Ureter (tissue), 1 donor: ENCODE measurements around the gene PEX12. TPM values are rescaled to one million over a fixed set of nuclear protein-coding genes. Genes with fewer than 3 reads are reported as not detected.
"Not testable (repeated sequence)": the region's sequence is repeated elsewhere in the genome, so short reads cannot be mapped to it uniquely, and the experiment has no call there.

Experiments
- DNase-seq: peaks from one replicate; pipeline ENCODE4 v3.0.0-alpha.2; 2020; ENCODE audit warnings: low spot score
- total RNA-seq: library from RNA; stranded (reverse); gene quantifications from one replicate; pipeline ENCODE4 v1.2.4, GENCODE V29; 2023
- donor health status: DM: yes; HTN: yes; CAD: no.

PEX12 gene
- total RNA-seq, 1 donor from 2014 or later: 7.9 TPM

DNA sequence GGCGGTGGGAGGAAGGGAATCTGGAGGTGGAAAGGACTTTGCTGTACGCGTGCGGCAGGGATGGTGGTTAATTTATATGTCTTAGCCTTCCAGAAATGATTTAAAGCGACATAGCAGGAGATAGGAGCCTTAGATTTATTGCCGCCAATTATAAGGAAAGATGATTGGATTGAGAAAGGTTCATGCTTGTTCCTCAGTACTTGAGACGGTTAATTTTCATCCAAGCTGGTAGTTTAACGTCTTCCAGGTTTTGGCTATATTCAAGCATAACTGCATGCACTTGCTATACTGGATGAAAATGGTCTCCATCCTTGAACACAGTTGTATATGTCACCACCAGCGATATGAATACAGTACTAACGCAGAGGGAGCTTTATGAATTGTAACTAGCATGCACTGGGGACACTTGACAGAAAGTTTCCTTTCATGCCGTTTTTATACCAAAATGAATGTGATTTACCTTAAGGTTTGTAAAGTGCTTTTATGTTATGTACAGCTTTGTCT lies 610 bp upstream of the PEX12 start:
- no peak for DNase-seq

DNA sequence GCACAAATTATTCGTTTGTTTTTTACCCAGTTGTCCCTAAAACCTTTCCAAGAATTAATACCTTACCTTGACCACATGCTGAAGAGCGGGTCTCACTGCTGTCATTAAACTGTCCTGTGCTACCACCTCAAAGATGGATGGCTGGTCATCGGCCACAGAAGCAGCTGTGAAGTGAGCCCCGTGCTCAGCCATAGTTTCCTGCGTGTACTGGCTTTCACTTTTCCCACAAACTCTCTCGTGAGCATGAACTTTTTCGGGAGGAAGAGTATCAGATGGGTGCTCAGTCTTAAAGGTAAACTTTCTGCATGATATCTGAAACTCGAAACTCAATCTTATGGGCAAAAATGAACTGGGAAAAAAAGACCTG lies 558 bp downstream of the PEX12 start:
- DNase-seq: no peak

DNA sequence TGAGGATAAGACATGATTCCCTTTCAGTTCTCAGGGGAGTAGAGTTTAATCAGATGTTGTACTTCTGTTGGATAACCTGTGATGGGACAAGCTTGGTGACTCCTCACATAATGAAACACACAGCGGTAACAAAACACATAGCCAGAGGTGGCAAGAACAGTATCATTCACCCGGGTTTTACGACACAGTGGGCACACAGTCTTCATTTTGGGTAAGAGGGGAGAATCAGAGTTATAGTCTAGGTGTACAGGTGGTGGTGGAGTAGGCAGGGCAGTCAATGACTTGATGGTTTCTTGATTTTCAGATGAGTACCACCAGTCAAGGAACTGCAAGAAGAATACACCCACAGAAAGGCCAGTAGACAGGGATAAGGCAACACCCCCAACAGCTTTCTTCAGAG lies 2.6 kb downstream of the PEX12 start:
- DNase-seq: no peak

DNA sequence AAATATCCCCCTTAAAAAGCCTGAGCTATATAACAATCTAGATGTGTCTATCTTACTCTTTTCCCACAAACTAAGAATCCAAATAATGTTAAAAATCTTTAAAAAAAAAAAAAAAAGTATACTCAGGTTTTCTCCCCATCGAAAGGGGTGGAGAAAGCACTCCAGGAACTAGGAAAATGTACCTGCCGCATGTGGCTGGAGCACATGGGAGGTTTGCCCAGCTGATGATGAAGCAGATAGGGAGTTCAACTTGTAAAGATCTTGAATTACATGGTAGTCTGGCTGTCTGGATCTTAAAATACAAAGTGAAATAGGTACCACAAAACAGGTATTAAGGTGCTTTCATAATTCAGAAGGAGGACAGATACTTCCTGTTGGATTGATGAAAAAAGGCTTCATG lies 9.0 kb downstream of the PEX12 start:
- DNase-seq: no peak

DNA sequence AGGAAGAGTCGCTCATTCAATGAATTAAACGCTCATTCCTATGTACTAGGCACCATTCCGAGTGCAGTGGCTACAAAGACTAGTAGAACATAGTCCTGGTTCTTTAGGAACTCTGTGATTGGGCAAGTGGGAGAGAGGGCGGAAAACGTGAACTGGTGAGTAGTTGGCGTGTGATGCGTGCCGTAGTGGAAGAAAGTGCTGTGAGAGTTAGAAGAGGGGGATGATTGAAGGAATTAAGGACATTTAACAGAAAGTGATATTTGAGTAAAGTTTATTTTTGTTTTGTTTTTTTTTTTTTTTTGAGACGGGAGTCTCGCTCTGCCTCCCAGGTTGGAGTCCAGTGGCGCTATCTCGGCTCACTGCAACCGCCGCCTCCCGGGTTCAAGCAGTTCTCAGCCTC lies 9.8 kb downstream of the PEX12 start:
- no peak for DNase-seq

DNA sequence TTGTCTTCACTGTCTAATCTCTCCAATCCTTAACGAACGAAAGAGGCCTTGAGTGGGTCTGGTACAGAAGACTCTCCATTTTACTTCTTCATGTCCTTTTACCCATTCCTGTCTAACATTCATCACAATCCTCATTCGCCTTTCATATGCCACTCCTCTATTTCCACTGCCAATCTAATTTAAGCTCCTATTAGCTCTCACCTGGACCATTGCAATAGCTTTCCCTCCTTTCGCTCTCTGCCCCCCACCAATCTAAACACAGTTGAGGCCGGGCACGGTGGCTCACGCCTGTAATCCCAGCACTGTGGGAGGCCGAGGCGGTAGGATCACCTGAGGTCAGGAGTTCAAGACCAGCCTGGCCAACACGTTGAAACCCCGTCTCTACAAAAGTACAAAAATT lies 11.4 kb downstream of the PEX12 start:
- no peak for DNase-seq

DNA sequence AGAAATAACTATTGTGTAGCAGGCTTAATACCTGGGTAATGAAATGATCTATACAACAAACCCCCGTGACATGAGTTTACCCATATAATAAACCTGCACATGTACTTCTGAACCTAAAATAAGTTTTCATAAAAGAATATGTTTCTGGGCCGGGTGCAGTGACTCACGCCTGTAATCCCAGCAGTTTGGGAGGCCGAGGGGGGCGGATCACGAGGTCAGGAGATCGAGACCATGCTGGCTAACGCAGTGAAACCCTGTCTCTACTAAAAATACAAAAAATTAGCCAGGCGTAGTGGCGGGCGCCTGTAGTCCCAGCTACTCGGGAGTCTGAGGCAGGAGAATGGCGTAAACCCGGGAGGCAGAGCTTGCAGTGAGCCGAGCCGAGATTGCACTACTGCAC lies 15.2 kb downstream of the PEX12 start:
- not testable (repeated sequence) for DNase-seq

DNA sequence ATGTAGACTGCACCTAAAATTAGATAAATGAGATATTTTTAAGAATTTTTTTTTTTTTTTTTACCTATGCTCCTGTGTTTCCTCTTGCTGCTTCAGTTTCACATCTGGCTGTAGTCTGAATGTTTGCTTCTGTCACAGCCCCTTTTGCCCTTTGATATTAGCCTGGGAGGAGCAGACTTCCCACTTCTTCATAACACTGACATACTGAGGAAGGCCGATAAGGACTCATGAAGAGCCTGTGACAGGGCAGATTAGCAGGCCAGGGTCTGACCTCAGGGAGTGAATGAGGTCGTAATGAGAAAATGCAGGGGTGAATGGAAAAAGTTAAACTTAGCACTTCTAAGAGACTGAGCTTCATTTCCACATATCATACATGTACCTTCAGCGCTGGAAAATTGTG lies 17.7 kb downstream of the PEX12 start, which contains the start of gene SLFN14:
Gene SLFN14, minus strand, starts transcription at position 117 of the 400 bp plus-strand sequence. CDS start 2,757 bp downstream, outside the sequence.
- DNase-seq: no peak

DNA sequence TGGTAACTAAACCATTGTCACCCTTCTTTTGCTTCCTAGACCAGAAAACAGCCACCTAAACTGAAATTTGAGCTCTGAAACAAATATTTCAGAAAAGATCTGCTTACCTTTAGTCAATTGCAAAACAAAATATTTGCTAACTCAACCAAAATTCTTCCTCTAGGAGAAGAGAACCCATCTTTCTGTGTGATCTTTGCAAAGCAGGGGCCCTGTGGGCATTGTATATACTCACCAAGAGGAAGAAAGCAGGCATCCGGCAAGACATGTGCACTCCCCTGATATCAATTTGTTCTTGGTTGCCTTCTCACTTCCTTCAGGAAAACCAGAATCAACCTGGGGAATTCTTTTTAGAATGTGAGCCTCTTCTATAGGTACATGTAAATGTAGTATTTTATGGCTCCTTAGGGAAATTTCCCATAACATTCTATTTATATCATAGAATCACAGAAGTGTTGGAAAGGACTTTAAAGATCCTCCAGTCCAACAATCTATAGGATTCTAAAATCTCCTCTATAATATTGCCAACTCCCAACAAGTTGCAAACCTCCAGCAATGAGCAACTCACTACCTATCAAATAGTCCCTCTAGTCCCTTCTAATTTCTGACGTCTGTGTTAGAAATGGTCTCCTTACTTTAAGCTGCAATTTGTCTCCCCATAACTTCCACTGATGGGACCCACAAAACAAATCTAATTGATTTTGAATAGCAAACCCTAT lies 18.7 kb downstream of the PEX12 start:
- DNase-seq: no peak

DNA sequence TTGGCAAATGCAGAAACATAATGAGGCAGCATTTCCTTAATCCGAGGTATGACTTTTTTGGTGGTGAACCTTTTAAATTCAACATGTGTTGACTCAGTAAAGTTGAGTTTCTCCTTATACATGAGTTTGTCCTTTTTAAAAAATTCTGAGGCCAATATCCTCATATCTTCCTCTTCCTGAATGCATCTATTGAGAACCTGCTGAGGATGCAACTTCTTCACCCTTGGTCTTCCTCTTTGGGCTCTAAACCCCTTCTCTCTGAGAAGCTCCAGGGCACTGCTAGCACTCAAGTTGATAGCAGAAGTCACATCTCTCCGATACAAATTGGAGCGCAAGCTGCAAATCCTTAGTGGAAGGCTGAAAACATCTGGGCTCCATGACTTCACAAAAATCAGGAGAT lies 21.0 kb downstream of the PEX12 start:
- DNase-seq: peak; percentile 25

DNA sequence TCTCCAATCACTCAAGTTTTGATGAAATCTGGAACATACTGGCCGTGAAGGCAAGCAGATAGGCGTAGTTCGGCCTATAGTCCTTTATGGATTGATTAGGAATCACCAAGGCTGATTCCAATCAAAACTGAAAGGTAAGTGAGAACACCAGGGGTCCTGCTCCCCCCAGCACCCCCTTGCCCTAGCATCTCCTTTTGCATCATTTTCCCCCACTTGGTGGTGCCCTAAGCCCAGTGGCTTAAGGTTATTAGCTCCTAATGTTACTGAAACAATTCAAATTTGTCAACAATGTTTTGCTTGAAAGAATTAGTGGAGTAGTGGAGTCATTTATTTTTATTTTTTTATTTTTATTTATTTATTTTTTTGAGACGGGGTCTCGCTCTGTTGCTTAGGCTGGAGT lies 22.7 kb downstream of the PEX12 start:
- no peak for DNase-seq

DNA sequence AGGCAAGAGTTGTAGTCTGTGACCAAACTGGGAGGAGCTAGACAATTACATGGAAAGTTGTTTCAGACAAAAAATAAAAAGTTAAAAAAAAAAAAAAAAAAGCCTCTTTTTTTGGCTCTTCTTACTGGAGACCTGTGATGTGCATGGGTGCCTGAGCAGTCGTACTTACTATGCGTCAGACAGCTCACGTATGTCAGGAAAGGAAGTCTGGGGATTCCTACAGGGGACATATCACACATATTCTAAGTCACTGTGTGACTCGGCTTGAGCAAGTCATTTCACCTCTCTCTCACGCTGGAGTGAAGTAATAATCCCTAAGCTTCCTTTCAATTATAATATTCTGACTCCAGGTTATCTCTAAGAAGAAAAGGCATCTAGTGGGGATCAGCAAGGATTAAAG lies 23.7 kb downstream of the PEX12 start:
- DNase-seq: no peak

DNA sequence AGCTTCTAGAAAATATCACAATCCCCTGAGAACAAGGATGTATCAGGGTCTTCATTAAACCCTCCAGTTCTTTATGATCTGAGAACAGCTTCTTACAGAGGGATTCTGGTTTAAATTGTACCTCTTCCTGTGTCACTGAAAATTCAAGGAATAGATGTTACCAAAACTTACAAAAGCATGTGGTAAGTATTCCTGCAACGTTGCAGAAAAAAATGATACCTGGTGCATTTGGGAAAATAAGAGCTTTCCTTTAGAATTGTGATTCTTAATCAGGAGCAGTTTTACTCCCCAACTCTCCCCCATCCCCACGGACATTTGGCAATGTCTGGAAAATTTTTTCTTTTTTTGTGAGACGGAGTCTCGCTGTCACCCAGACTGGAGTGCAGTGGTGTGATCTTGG lies 25.1 kb downstream of the PEX12 start:
- DNase-seq: no peak

DNA sequence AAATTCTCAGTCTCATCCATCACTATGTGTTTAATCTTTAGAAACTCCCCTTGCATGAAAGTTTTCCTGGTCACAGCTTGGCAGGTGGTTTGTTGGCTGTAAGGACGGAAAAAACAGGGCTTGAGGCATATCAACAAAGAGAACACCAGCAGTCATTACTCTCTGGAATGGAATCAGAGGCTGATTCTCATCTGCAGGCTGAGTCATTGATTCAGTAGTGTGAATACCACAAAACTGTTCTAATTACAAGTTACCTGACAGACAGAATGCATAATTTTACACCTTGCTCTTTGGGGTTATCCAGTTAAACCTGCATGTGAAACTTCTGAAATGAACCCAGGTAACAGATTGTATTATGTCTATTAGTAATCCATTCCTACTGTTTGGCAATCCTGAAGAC lies 29.4 kb downstream of the PEX12 start:
- DNase-seq: no peak

DNA sequence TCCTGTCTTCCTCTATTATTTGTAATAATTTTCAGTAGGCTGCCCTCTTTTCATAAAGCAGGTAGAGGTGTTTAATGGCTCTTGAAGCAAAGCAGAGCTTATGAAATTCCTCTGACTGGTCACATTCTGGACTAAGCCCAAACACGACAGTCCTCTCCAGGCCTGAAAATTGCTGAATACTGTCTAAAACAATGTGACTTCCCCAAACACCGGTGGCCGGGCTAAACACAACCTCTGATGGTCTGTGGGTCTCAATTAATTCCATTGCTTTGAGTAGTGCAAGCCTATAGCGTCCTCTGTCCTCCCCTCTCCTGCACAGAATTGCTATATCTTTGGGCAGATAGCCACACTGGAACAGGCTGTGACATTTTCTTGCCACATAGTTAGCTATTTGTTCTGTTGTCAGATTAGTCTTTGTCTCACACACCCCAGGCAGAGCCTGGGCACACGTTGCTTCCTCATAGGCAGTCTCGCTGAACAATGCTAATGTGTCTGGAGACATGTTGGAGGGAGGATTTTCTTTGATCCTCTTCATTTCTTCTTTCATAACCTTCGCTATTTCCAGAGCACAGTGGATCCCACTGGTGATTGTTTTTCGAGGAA lies 30.1 kb downstream of the PEX12 start:
- no peak for DNase-seq

DNA sequence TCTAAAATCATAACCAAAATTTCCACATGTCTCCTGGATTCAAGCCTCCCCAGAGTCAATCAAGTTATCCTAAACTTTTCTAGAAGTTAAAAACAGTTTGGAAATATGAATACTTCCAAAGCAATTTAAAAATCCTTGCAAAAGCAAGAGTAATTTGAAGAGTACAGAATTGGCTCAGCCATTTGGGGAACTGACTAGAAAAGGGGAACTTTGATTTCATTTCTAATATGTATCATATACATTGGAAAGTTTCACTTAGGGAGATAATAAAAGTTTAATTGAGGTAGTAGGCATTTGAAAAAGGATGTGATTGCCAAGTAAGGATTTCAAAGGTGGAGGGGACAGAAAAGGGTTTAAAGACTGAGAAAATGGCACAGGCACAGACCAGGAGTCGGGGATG lies 31.9 kb downstream of the PEX12 start:
- DNase-seq: no peak

DNA sequence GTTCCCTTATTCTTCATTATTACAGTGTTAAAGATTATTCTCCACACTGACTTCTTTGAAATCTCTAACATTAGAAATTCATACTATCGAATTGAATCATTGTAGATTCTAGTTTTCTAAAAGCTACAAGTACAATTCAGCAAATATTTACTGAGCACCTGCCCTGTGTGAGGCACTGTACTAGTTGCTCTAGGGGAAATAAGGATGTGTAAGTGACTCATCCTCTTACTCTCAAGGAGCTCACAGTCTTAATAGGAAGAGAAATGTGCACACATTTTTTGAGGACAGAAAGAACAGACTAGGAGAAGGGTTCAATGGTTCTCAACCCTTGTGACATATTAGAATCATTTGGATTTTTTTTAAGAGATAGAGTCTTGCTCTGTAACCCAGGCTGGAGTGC lies 33.2 kb downstream of the PEX12 start:
- no peak for DNase-seq

DNA sequence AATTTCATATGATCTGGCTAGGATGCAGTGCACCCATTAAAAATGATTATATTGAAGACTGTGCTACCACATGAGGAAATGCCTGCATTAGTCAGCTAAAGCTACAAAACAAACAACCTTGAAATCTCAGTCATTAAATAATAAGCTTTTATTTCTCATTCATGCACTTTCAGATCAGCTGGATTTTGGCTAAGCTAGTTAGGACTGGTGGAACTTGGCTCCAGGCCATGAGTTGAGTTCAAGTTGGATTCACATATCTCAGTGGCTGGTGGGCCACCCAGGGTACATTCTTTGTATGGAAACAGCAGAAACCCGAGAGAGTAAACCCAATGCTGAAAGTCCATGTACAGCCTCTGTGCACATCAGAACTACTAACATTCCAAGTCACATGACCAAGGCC lies 34.5 kb downstream of the PEX12 start:
- DNase-seq: no peak

DNA sequence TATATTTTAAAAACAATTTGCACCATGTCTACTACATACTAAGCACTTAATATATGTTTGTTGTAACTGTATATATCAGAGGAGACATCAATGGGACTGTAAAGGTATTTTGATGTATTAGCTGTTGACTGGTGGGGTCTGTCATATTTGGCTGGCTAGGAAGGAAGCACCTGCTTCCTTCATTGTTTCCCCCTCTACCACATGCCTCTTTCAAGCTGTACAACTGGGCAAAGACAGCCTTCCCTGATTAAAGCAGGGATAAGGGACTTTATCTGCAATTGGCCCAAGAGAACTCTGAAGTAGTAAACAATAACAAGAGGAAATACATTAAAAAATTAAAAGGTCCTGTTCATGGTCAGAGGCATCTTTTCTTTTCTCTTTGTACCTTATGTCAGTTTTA lies 35.4 kb downstream of the PEX12 start:
- DNase-seq: no peak

DNA sequence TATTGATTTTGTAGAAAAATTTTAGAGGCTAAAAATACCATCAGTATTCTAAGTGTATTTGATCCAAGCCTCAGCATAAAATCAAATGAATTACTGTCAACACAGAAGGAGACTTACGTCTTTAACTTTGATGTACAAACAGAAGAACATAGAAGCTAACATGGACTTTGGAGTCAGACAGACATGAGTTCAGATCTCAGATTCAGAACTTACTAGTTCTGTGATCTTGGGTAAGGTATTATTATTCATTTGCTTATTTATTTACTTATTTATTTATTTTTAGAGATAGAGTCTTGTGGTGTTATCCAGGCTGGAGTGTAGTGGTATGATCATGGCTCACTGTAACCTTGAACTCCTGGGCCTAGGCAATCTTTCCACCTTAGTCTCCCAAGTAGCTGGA lies 36.9 kb downstream of the PEX12 start:
- no peak for DNase-seq

DNA sequence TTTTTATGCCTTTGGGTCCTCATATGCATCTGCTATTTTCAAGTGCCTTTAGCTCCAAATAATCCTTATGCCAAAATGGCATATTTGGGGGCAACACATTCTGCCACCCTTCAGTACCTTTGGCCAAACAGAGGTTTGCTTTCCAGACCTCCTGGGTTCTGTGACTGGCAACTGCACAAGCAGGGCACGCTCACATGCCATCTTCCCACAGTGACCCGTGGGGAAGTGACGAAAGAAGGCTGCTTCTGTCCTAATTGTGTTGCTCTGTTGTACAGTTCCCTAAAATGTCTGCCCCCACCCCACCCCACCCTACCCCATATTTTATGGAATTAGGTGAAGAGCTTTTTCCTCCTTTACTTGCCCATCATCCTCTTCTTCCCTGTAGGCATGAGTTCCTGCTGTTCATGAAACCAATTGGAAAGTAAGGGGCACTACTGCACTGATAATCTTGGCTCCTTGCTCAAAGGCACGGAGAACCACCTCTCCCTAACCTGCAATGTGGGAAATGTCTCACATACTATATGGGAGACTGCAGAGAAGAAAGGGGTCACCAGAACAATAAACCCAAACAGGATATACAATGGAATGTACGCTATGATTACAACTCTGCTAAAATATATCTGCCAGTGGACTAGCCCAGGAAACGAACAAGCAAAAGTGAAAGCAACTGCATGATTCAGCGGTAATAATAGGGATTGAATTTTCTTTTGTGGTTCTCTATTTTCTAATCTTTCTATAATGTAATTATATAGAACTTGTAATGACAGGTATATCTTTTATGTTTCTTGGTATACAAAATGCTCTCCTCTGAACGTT lies 37.6 kb downstream of the PEX12 start:
- DNase-seq: peak; percentile 44

DNA sequence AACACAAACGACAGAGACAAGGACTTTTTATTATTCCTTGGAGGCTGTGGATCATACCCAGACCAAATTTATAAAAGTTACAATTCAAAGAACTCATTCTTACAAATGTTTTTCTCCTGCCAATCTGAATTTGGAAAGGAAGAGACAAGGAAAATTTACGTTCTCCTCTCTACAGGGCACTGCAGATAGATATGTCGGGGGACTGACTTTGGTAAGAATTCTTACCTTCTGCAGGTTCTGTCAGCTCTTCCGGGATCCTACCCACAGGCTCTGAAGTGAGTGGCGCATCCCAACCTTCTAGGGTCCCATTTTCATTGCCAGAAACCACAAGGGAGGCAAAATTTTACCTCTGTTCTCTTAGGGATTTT lies 38.7 kb downstream of the PEX12 start:
- no peak for DNase-seq

DNA sequence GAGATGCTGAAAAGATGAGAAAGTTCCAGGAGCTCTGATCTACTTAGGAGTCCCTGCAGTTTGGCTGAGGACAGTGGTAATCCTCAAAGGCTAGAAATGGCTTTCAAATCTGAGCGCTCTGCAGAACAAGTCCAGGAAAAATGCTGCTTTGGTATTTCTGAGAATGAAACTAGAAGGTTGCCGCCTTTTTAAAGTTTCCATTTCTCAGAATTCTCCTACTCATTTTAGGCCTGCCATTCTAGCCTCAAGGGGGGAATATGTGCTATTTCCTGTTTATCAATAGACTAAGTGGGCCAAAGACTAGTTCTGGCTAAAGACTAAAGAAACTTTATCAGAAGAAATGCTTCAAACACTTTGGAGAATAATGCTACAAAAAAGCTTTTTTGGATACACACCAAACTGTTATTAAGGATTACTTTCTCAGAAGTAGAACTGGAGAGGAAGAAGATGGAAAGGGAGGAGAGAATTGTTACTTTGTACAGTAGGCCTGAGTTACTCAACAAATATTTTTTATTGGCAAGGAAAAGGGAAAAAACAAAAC lies 40.7 kb downstream of the PEX12 start, which contains the start of gene SLFN12L:
Gene SLFN12L, minus strand, starts transcription at position 78 of the 541 bp plus-strand sequence. CDS start 15,314 bp downstream, outside the sequence.
- no peak for DNase-seq
